GM23338 (cell line): Measurements from ENCODE around the gene ULBP2. TPM values are rescaled to one million over a fixed set of nuclear protein-coding genes. Genes with fewer than 3 reads are reported as not detected.

Experiments used
- ATAC-seq: fragments of 200-7000 bp; cut with Tn5 transposase; 3 replicates; pipeline ENCODE4 v1.9.1; 2020
- DNase-seq: peaks from one replicate; pipeline ENCODE4 v3.0.0-alpha.2; 2015; ENCODE audit warnings: low spot score
- H2AFZ ChIP-seq: fragments of 200-600 bp; sonication (generic); 2 replicates; pipeline ENCODE4 v1.8.0; 2016; ENCODE audit warnings: antibody characterized with exemption, mild to moderate bottlenecking, moderate library complexity
- H3F3A ChIP-seq: fragments of 200-600 bp; sonication (generic); replicated peaks from 2 replicates; pipeline ENCODE4 v1.8.0; 2017; ENCODE audit warnings: antibody characterized with exemption, mixed run types, low read depth
- H3K27ac ChIP-seq: fragments of 200-600 bp; sonication (generic); 2 replicates; pipeline ENCODE4 v1.6.1; 2016; ENCODE audit warnings: low read depth
- H3K27me3 ChIP-seq: fragments of 200-600 bp; sonication (generic); 2 replicates; pipeline ENCODE4 v1.8.0; 2016; ENCODE audit warnings: mild to moderate bottlenecking, mixed run types, moderate library complexity; ENCODE audit not compliant: insufficient read depth
- H3K36me3 ChIP-seq: fragments of 200-600 bp; sonication (generic); 2 replicates; pipeline ENCODE4 v1.8.0; 2016; ENCODE audit warnings: mild to moderate bottlenecking; ENCODE audit not compliant: insufficient read depth
- H3K4me1 ChIP-seq: fragments of 200-600 bp; sonication (generic); 2 replicates; pipeline ENCODE4 v1.8.0; 2016; ENCODE audit warnings: mild to moderate bottlenecking, moderate library complexity; ENCODE audit not compliant: insufficient read depth
- H3K4me2 ChIP-seq: fragments of 200-600 bp; sonication (generic); 2 replicates; pipeline ENCODE4 v1.7.1; 2017; ENCODE audit warnings: mixed run types
- H3K4me3 ChIP-seq: fragments of 200-600 bp; sonication (generic); 2 replicates; pipeline ENCODE4 v1.6.1; 2016; ENCODE audit warnings: mixed run types
- H3K79me2 ChIP-seq: fragments of 200-600 bp; sonication (generic); replicated peaks from 2 replicates; pipeline ENCODE4 v1.8.0; 2017; ENCODE audit warnings: mild to moderate bottlenecking; ENCODE audit not compliant: insufficient read depth
- H3K9me2 ChIP-seq: fragments of 200-600 bp; sonication (generic); 2 replicates; pipeline ENCODE4 v1.8.0; 2017; ENCODE audit not compliant: insufficient read depth
- H4K20me1 ChIP-seq: fragments of 200-600 bp; sonication (generic); replicated peaks from 2 replicates; pipeline ENCODE4 v1.8.0; 2017; ENCODE audit warnings: mild to moderate bottlenecking; ENCODE audit not compliant: insufficient read depth
- H3K27ac Mint-ChIP-seq: 2 replicates; pipeline ENCODE4 v1.8.0; 2020; ENCODE audit warnings: inconsistent platforms, mild to moderate bottlenecking, moderate library complexity, mixed read lengths
- H3K27me3 Mint-ChIP-seq: 3 replicates; pipeline ENCODE4 v1.8.0; 2022; ENCODE audit warnings: low read depth, mild to moderate bottlenecking, moderate library complexity, mixed read lengths, inconsistent platforms; ENCODE audit not compliant: insufficient read depth, poor library complexity
- H3K36me3 Mint-ChIP-seq: 3 replicates; pipeline ENCODE4 v1.8.0; 2021; ENCODE audit warnings: low read depth, mild to moderate bottlenecking, inconsistent platforms, moderate library complexity, mixed read lengths
- H3K4me1 Mint-ChIP-seq: 3 replicates; pipeline ENCODE4 v1.8.0; 2020; ENCODE audit warnings: mild to moderate bottlenecking, inconsistent platforms, mixed read lengths
- H3K4me3 Mint-ChIP-seq: 3 replicates; pipeline ENCODE4 v1.8.0; 2021; ENCODE audit warnings: moderate library complexity, mild to moderate bottlenecking, inconsistent platforms, mixed read lengths
- H3K9me3 Mint-ChIP-seq: 3 replicates; pipeline ENCODE4 v1.8.0; 2020; ENCODE audit warnings: moderate library complexity, mild to moderate bottlenecking, inconsistent platforms, mixed read lengths
- CREB1 ChIP-seq: fragments of 250-450 bp; sonication (Bioruptor Pico); IDR thresholded peaks from 2 replicates; pipeline ENCODE4 v1.5.0; 2020; ENCODE audit warnings: low read depth, mild to moderate bottlenecking, moderate library complexity
- EZH2phosphoT487 ChIP-seq: fragments of 200-600 bp; sonication (generic); IDR thresholded peaks from one replicate; pipeline ENCODE4 v1.8.1; 2018; ENCODE audit warnings: antibody characterized with exemption; ENCODE audit not compliant: unreplicated experiment
- JUNB ChIP-seq: IDR thresholded peaks from one replicate; pipeline ENCODE4 v1.6.1; 2016; ENCODE audit warnings: antibody characterized with exemption; ENCODE audit not compliant: unreplicated experiment
- NANOG ChIP-seq: IDR thresholded peaks from 2 replicates; pipeline ENCODE4 v1.6.1; 2016; ENCODE audit warnings: antibody characterized with exemption, borderline replicate concordance
- POLR2AphosphoS5 ChIP-seq: IDR thresholded peaks from 2 replicates; pipeline ENCODE4 v1.6.1; 2016; ENCODE audit warnings: antibody characterized with exemption, low read depth
- ZNF331 ChIP-seq: fragments of 250-450 bp; sonication (Bioruptor Pico); IDR thresholded peaks from 2 replicates; pipeline ENCODE4 v1.5.0; 2020; ENCODE audit warnings: low read depth, mild to moderate bottlenecking, moderate library complexity
- polyA plus RNA-seq: library from polyadenylated mRNA; unstranded; fragments of >200 nt; fragmentation: Nextera tagmentation; extraction: Ambion mirVana; gene quantifications from 2 replicates; pipeline ENCODE4 v1.2.1, GENCODE V29; 2016
- total RNA-seq: library from RNA; depleted of rRNA; stranded (reverse); fragments of >200 nt; shearing (Covaris generic); gene quantifications from 2 replicates; pipeline ENCODE4 v1.2.3, GENCODE V29; 2014
- TF ChIP-seq, protein P1 (sequence below): fragments of 250-450 bp; sonication (Bioruptor Pico); IDR thresholded peaks from 2 replicates; pipeline ENCODE4 v1.5.0; 2020; ENCODE audit warnings: mild to moderate bottlenecking, moderate library complexity
- TF ChIP-seq, protein P2 (sequence below): IDR thresholded peaks from 2 replicates; pipeline ENCODE4 v1.6.1; 2016; ENCODE audit warnings: antibody characterized with exemption
- TF ChIP-seq, protein P3 (sequence below): IDR thresholded peaks from one replicate; pipeline ENCODE4 v1.6.1; 2018; ENCODE audit warnings: antibody characterized with exemption; ENCODE audit not compliant: unreplicated experiment

Gene ULBP2
- total and polyA plus RNA-seq, 2 experiments from 2014 or later, result not detected

DNA sequence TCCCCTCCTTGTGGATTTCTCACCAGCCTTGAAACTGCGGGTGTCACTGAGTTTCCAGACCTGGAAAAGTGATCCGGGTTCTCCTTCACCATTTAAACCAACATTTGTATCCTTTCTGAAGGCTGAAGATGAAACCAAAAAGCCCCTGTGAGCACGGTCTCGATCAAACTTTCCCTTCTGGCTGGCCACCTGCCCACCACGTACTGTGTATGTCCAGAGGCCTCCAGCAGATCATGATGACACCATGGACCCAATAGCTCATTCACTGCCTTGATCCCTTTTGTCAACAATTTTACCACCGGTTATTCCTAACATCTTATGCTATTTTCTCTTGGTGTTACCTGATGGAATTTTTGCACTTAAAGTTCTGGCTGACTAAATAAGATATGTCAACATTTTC is 37.5 kb downstream of the ULBP2 start (continued):
- TF ChIP-seq, protein P1, sequence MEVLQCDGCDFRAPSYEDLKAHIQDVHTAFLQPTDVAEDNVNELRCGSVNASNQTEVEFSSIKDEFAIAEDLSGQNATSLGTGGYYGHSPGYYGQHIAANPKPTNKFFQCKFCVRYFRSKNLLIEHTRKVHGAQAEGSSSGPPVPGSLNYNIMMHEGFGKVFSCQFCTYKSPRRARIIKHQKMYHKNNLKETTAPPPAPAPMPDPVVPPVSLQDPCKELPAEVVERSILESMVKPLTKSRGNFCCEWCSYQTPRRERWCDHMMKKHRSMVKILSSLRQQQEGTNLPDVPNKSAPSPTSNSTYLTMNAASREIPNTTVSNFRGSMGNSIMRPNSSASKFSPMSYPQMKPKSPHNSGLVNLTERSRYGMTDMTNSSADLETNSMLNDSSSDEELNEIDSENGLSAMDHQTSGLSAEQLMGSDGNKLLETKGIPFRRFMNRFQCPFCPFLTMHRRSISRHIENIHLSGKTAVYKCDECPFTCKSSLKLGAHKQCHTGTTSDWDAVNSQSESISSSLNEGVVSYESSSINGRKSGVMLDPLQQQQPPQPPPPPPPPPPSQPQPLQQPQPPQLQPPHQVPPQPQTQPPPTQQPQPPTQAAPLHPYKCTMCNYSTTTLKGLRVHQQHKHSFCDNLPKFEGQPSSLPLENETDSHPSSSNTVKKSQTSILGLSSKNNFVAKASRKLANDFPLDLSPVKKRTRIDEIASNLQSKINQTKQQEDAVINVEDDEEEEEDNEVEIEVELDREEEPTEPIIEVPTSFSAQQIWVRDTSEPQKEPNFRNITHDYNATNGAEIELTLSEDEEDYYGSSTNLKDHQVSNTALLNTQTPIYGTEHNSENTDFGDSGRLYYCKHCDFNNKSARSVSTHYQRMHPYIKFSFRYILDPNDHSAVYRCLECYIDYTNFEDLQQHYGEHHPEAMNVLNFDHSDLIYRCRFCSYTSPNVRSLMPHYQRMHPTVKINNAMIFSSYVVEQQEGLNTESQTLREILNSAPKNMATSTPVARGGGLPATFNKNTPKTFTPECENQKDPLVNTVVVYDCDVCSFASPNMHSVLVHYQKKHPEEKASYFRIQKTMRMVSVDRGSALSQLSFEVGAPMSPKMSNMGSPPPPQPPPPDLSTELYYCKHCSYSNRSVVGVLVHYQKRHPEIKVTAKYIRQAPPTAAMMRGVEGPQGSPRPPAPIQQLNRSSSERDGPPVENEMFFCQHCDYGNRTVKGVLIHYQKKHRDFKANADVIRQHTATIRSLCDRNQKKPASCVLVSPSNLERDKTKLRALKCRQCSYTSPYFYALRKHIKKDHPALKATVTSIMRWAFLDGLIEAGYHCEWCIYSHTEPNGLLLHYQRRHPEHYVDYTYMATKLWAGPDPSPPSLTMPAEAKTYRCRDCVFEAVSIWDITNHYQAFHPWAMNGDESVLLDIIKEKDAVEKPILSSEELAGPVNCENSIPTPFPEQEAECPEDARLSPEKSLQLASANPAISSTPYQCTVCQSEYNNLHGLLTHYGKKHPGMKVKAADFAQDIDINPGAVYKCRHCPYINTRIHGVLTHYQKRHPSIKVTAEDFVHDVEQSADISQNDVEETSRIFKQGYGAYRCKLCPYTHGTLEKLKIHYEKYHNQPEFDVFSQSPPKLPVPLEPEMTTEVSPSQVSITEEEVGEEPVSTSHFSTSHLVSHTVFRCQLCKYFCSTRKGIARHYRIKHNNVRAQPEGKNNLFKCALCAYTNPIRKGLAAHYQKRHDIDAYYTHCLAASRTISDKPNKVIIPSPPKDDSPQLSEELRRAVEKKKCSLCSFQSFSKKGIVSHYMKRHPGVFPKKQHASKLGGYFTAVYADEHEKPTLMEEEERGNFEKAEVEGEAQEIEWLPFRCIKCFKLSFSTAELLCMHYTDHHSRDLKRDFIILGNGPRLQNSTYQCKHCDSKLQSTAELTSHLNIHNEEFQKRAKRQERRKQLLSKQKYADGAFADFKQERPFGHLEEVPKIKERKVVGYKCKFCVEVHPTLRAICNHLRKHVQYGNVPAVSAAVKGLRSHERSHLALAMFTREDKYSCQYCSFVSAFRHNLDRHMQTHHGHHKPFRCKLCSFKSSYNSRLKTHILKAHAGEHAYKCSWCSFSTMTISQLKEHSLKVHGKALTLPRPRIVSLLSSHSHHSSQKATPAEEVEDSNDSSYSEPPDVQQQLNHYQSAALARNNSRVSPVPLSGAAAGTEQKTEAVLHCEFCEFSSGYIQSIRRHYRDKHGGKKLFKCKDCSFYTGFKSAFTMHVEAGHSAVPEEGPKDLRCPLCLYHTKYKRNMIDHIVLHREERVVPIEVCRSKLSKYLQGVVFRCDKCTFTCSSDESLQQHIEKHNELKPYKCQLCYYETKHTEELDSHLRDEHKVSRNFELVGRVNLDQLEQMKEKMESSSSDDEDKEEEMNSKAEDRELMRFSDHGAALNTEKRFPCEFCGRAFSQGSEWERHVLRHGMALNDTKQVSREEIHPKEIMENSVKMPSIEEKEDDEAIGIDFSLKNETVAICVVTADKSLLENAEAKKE, result no peak
- TF ChIP-seq, protein P2, sequence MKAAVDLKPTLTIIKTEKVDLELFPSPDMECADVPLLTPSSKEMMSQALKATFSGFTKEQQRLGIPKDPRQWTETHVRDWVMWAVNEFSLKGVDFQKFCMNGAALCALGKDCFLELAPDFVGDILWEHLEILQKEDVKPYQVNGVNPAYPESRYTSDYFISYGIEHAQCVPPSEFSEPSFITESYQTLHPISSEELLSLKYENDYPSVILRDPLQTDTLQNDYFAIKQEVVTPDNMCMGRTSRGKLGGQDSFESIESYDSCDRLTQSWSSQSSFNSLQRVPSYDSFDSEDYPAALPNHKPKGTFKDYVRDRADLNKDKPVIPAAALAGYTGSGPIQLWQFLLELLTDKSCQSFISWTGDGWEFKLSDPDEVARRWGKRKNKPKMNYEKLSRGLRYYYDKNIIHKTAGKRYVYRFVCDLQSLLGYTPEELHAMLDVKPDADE, result no peak
- TF ChIP-seq ZNF331 (CRISPR knock-in tag), result no peak

DNA sequence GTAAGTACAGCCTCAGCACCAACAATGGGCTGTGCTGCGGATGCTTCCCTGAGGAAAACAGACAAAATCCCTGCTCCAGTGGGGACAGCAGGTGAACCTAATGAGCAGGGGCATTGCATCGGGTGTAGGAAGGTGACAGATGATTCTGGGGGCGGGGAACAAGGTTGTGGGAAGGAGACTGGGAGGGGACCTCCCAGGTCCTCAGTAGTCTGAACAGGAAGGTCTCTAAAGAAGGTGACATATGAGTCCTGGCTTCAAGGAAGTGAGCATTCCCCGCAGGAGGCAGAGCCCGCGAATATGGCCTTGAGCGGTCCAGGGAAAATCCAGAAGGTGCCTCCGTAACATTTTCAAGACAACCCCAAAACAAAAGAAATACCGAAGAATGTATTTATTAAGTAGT is 41.3 kb downstream of the ULBP2 start:
- Mint-ChIP-seq H3K4me1 (peaks cover 7% of the 10 kb centered on the region), H3K36me3 (no peaks in the 10 kb centered on the region; the same call in 2 of the 3 replicates), H3K27me3 (peaks cover 85% of the 10 kb centered on the region), H3K9me3 (peaks cover 2% of the 10 kb centered on the region; the same call in 1 of the 3 replicates), H3K4me3 (no peak overlapping the region), H3K27ac (no peak overlapping the region)
- Histone ChIP-seq H3K27me3 (peaks cover 92% of the 10 kb centered on the region), H3K4me1 (no peaks in the 10 kb centered on the region), H3K36me3 (no peaks in the 10 kb centered on the region), H3K79me2 (no peaks in the 10 kb centered on the region), H2AFZ (no peak overlapping the region), H3K27ac (no peak overlapping the region), H3K4me3 (no peak overlapping the region), H3F3A (no peaks in the 10 kb centered on the region), H4K20me1 (peaks cover 7% of the 10 kb centered on the region; the same call in 1 of the 2 replicates), H3K9me2 (no peaks in the 10 kb centered on the region), H3K4me2 (no peak overlapping the region)
- DNase-seq (no peak), ATAC-seq (peak; percentile 45)
- TF ChIP-seq ZNF331 (CRISPR knock-in tag) (no peak), POLR2AphosphoS5 (no peak), CREB1 (CRISPR knock-in tag) (no peak), EZH2phosphoT487 (no peak), NANOG (no peak), JUNB (no peak)
- TF ChIP-seq, protein P3, sequence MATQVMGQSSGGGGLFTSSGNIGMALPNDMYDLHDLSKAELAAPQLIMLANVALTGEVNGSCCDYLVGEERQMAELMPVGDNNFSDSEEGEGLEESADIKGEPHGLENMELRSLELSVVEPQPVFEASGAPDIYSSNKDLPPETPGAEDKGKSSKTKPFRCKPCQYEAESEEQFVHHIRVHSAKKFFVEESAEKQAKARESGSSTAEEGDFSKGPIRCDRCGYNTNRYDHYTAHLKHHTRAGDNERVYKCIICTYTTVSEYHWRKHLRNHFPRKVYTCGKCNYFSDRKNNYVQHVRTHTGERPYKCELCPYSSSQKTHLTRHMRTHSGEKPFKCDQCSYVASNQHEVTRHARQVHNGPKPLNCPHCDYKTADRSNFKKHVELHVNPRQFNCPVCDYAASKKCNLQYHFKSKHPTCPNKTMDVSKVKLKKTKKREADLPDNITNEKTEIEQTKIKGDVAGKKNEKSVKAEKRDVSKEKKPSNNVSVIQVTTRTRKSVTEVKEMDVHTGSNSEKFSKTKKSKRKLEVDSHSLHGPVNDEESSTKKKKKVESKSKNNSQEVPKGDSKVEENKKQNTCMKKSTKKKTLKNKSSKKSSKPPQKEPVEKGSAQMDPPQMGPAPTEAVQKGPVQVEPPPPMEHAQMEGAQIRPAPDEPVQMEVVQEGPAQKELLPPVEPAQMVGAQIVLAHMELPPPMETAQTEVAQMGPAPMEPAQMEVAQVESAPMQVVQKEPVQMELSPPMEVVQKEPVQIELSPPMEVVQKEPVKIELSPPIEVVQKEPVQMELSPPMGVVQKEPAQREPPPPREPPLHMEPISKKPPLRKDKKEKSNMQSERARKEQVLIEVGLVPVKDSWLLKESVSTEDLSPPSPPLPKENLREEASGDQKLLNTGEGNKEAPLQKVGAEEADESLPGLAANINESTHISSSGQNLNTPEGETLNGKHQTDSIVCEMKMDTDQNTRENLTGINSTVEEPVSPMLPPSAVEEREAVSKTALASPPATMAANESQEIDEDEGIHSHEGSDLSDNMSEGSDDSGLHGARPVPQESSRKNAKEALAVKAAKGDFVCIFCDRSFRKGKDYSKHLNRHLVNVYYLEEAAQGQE, result no peak
